GM19328 (cell line): Measurements from ENCODE around the gene GNG13.
"Not testable (repeated sequence)": the region's sequence is repeated elsewhere in the genome, so short reads cannot be mapped to it uniquely, and the experiment has no call there.

Source experiments
- ATAC-seq: cut with Tn5 transposase; IDR thresholded peaks from one replicate; pipeline ENCODE4 v1.9.1; 2021; ENCODE audit warnings: mild to moderate bottlenecking, moderate library complexity; ENCODE audit not compliant: unreplicated experiment

GNG13 gene, protein sequence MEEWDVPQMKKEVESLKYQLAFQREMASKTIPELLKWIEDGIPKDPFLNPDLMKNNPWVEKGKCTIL

DNA sequence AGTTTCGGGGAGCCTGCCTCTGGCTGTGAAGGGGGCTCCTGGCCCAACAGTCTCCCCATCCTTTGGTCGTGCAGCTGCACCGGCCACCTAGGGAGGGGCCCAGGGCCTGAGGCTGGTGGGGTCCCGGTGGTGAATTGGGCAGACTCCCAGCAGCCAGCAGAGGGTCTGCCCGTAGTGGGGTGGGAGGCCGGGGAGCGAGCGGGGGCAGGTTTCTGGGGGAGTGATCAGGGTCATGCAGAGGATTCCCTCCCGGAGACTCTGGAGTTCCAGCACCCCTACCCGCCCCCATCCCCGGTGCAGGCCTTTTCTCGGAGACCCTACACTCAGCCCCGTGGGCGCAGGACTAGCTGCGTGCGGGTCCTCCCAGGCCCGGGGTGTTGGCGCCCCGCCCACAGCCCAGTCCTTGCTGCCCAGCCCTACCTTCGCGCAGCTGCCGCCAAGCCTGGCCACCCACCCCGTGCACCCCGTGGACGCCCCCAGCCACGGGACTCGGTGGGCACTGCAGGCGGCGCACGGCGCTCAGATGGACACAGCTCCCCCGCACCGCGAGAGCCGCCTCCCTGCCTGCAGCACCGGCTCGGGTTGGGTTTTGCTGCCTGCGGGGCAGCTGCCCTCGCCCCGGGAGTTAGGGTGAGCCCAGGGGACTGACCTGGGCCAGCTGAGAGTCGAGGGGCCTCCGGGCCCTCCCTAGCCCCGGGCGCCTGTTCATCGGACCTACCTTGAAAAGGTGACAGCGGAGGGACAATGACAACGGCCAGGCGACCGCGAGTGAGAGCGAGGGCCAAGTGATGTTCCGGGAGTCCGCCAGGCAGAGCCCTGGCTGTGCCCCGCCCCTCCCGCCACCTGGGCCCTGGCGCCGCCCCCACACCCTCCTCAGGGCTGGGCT is at the start of gene GNG13:
Gene GNG13 (minus strand): TSS at position 787 of the 886 bp plus-strand sequence. CDS start 1,657 bp downstream, outside the sequence.
- no peak for ATAC-seq

DNA sequence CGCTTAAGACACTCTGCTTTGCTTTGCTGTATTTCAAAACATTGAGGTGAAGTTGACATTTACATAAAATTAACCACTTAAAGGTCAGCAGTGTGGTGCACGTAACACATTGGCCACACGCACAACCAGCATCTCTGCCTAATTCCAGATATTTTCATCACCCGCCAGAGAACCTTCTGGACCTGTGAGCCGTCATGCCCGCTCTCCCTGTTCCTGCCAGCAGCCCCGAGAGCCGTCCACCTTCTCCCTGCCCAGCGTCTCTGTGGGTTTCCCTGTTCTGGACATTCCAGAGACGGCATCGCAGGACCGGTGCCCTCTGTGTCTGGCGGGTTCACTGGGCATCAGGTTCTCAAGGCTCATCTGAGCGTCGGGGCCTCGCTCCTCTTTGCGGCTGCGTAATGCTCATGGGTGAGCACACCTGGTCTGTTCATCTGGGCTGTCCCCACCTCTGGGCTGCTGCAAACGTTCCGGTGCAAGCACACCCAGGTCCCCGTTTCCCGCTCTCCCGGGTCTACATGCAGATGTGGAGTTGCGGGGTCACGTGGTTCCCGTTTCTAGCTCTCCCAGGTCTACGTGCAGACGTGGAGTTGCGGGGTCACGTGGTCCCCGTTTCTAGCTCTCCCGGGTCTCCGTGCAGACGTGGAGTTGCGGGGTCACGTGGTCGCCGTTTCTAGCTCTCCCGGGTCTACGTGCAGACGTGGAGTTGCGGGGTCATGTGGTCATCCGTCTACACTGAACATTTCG is 48.1 kb upstream of the GNG13 start:
- no peak for ATAC-seq

GRCh38 chr16:847681-848445 is 47.3 kb upstream of the GNG13 start:
- ATAC-seq, result no peak

- ATAC-seq, result no peak
Measured at GRCh38 chr16:847151-847550, 46.6 kb upstream of the GNG13 start.

DNA sequence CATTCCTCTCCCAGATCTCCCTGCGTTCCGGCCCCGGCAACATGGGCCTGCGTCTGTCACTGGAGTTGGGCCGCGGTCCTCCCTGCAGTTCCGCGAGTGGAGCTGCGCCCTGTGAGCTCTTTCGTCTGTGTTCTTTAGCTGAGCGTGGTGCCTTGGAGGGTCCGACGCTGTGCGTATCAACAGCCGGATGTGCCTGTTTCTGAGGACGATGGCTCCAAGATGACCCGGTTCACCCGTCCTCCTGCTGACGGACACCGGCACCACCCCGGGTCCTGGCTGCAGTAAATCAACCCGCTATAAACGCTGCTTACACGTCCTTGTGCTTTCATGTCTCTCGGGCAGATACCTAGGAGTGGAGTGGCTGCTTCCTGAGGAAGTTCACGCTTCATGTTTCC is 44.8 kb upstream of the GNG13 start:
- no peak for ATAC-seq

GRCh38 chr16:844638-845350 is 44.3 kb upstream of the GNG13 start:
- ATAC-seq, result no peak

- no peak for ATAC-seq
Measured at GRCh38 chr16:843771-844170, 43.2 kb upstream of the GNG13 start.

DNA sequence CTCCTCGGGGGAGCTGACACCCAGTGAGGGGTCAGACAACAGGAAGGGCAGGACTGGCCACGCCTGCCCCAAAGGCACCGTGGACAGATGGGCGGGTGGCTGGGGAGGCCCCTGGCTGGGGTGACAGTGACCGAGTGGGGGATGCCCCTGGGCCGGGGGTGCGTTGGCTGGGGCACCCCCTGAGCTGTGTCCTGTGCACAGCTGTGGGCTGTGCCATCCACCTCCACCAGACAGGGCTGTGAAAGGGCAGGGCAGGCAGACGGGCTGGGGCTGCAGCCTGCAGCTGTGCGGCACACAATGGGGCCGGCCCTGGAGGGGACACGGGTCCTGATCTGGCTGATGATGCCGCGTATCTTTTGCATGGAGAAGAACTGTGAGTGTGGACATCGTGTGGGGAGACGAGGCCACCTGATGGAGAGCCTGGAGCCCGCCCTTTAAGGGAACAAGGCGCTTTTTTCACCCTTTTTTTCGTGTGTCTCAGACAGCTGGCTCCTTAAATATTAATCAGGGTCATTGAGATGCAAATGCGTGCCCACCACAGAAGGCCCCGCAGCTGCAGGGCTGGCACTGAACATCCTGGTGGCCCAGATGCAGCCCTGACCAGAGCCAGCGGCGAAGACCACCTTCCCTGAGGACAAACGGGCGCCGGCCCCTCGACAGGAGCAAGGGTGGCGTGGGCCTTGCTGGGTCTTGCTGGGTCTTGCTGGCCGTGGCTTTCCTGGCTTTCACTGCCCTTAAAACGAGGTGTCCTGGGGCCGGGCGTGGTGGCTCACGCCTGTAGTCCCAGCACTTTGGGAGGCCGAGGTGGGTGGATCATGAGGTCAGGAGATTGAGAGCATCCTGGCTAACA is 42.4 kb upstream of the GNG13 start:
- ATAC-seq, result no peak

DNA sequence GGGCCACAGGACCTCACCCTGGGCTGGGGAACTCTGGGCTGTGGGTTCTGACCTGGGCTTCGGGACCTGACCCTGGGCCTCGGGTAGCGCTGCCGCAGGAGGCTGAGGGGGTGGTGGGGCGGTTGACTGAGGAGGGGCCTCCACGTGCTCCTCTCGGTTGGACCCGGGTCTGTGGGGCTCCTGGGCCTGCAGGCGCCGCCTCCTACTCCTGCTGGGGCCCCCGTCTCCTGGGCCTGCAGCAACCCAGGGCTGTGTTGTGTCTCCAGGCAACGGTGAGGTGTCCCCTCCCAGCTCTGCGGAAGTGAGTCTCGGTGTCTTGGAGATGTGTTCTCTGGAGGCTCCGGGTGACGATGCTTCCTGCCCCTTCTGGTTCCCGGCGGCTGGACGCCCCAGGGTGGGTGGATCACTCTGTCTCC is 41.5 kb upstream of the GNG13 start:
- no peak for ATAC-seq

DNA sequence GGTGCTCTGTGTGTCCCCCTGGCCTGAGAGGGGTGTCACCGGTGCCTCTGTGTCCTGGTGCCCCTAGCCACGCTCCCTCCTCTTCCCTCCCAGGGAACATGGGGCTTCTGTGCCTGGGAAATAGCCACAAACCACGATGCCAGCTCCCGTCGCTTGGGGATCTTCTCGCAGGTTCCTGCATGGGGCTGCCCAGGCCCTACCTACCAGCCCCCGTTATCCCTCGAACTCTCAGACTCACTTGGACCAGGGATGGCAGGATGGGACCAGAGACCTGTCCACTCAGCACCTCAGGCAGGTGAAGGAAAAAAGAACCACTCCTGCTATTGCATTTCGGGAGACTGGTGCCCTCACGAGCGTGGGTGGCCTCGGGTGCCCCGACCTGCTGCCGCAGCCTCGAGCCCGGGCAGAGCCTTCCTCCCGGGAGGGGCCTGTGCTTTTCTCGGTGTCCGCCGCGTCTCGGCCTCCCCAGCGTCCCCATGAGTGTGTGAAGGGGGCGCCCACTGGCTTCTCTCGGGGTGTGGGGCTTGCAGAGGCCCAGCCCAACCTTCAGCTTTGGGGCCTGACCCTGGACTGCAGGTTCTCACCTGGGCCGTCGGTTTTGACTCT is 41.0 kb upstream of the GNG13 start:
- ATAC-seq, result no peak

DNA sequence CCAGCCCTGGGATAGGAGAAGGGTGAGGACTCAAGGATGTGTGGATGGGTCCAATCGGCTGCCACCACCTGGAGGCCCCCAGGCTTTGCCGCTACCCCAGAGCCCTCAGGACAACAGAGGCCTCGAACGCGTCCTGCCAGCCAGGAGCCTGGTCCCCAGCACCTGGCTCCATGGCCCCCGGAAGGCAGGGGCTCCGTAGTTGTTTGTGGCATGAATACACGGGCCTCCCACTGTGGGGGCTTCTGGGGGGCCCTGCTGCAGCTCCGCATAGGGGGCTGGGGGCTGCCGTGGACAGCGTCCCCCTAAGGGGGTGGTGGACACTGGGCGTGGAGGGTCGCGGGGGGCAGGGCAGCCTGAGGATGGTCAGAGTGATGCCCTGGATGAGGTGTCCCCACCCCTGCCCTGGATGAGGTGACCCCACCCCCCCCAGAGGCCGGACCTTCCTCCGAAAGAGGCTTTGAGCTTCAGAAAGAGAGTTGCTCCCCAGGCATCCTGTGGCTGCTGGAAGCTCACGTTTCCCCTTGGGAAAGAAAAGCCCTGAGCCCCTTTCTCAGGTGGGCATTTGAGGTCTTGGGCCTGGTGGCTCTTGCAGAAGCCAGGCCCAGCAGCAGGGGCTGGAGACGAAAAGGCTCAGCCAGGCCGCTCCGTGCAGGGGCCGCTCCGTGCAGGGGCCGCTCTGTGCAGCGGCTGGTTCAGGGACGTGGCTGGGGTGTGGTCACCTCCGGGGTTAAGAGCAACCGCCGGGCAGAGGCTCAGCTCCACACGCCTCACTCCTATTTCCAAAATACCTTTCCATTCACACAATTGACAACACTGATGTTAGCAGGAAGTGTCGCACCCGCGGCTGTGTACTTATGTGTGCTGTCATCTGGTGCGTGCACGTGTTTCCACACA is 40.3 kb upstream of the GNG13 start:
- no peak for ATAC-seq

- no peak for ATAC-seq
Measured at GRCh38 chr16:839643-840408, 39.3 kb upstream of the GNG13 start.

- no peak for ATAC-seq
Measured at GRCh38 chr16:838741-839140, 38.2 kb upstream of the GNG13 start.

DNA sequence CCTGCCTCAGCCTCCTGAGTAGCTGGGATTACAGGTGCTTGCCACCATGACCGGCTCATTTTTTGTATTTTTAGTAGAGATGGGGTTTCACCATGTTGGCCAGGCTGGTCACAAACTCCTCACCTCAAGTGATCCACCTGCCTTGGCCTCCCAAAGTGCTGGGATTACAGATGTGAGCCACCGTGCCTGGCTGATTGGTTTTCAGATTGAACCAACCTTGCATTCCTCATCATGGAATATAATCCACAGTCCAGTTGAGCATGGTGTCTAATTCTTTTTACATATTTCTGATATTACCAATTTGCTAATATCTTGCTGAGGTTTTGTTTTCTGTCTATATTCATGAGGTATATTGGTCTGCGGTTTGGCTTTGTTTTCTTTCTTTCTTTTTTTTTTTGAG is 36.3 kb upstream of the GNG13 start:
- not testable (repeated sequence) for ATAC-seq

- no peak for ATAC-seq
Measured at GRCh38 chr16:836221-836620, 35.7 kb upstream of the GNG13 start.

- no peak for ATAC-seq
Measured at GRCh38 chr16:835373-835772, 34.8 kb upstream of the GNG13 start.

DNA sequence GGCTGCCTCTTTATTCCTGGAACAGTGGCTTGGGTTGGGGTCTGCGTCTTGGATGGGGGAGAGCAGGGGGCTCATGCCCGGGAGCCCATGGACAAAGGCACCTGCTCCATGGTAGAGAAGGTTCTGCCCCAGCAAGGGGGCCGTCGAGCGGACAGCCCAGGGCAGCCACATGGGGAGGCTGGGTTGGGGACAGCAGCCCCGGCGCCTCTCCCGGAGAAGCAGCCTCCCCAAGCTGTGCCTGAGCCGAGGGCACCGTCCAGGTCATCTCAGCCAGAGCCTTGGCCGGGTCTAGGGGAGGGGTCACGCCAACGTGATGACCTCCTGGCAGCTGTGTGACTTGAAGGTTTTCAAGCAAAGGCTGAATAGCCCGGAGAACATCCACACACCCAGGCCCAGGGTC is 32.9 kb upstream of the GNG13 start:
- ATAC-seq, result no peak
